PFSK-1 (cell line): ENCODE measurements around the gene TBC1D22A.

Experiments
- FOXP2 ChIP-seq: optimal IDR thresholded peaks from 2 replicates; pipeline ENCODE3; 2011; ENCODE audit warnings: borderline replicate concordance, control low read depth, inconsistent platforms; ENCODE audit not compliant: insufficient read depth; ENCODE audit errors: extremely low read length, extremely low read depth
- POLR2AphosphoS5 ChIP-seq: IDR thresholded peaks from 2 replicates; pipeline ENCODE4 v1.6.1; 2012; ENCODE audit warnings: low read depth, mild to moderate bottlenecking, control low read depth, low read length, moderate library complexity
- SIN3A ChIP-seq: IDR thresholded peaks from 2 replicates; pipeline ENCODE4 v1.6.1; 2012; ENCODE audit warnings: mild to moderate bottlenecking, low read length, moderate library complexity, borderline replicate concordance; ENCODE audit not compliant: insufficient read depth
- TAF1 ChIP-seq: IDR thresholded peaks from 2 replicates; pipeline ENCODE4 v1.6.1; 2012; ENCODE audit warnings: low read length, control low read depth, borderline replicate concordance; ENCODE audit not compliant: insufficient read depth
- TF ChIP-seq, protein P1 (sequence below), 2 experiments: IDR thresholded peaks; 2 replicates each; pipeline versions ENCODE4 v1.6.1 to v1.8.0; 2011 to 2012; ENCODE audit warnings: low read depth in 2 of 2, low read length in 2 of 2, control low read depth in 1 of 2, inconsistent platforms in 1 of 2, mild to moderate bottlenecking in 1 of 2, moderate library complexity in 1 of 2; ENCODE audit not compliant: insufficient read depth in 1 of 2

The TBC1D22A gene

DNA sequence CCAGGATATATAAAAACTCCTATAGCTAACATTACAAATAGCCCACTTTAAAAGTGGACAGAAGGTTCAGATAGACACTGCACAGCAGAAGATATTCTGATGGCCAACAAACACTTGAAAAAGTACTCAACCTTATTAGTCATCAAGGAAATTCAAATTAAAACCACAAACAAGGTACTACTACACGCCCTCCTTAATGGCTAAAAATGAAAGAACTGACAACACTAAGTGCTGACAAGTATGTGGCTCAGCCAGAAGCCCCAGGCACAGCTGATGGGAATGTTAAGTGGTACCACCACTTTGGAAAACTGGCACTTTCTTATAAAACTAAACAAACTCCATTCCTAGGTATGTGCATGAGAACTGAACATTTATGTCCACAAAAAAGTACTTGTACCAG, 320.1 kb downstream of the TBC1D22A start:
- TF ChIP-seq FOXP2 (no peak), TAF1 (no peak), SIN3A (no peak), POLR2AphosphoS5 (no peak)
- TF ChIP-seq, protein P1, sequence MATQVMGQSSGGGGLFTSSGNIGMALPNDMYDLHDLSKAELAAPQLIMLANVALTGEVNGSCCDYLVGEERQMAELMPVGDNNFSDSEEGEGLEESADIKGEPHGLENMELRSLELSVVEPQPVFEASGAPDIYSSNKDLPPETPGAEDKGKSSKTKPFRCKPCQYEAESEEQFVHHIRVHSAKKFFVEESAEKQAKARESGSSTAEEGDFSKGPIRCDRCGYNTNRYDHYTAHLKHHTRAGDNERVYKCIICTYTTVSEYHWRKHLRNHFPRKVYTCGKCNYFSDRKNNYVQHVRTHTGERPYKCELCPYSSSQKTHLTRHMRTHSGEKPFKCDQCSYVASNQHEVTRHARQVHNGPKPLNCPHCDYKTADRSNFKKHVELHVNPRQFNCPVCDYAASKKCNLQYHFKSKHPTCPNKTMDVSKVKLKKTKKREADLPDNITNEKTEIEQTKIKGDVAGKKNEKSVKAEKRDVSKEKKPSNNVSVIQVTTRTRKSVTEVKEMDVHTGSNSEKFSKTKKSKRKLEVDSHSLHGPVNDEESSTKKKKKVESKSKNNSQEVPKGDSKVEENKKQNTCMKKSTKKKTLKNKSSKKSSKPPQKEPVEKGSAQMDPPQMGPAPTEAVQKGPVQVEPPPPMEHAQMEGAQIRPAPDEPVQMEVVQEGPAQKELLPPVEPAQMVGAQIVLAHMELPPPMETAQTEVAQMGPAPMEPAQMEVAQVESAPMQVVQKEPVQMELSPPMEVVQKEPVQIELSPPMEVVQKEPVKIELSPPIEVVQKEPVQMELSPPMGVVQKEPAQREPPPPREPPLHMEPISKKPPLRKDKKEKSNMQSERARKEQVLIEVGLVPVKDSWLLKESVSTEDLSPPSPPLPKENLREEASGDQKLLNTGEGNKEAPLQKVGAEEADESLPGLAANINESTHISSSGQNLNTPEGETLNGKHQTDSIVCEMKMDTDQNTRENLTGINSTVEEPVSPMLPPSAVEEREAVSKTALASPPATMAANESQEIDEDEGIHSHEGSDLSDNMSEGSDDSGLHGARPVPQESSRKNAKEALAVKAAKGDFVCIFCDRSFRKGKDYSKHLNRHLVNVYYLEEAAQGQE (IDR thresholded peaks at IDR 0.05; ENCODE audit: insufficient read depth in 1 of 2, low read depth in 2 of 2, low read length in 2 of 2) = no peak

DNA sequence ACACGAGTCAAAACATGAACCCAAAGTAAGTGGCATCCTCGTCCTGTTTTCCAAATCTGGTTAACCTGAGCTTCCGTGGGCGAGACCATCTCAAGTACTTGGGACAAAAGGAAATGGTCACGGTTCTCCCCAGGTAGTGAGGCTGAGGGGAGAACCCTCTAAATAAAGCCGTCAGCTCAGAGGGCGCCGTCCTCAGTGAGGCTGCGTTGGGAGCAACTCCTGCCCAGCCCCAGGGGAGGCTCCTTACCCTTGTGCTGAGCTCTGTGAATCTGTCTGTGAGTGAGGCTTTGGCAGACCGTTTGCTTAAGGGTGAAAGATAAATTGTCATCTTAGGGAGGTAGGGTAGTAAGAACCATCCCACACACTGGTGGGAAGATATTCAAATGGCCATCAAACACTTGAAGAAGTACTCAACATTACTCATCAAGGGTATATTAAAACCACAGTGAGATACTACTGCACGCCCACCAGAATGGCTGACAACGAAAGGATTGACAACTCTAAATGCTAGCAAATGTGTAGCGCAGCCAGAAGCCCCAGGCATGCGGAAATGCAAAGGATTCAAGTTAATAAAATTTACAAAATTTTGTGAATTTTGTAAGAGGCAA, 321.0 kb downstream of the TBC1D22A start:
- TF ChIP-seq FOXP2 (no peak), SIN3A (no peak), POLR2AphosphoS5 (no peak), TAF1 (no peak)
- TF ChIP-seq, protein P1 (IDR thresholded peaks at IDR 0.05; ENCODE audit: insufficient read depth in 1 of 2, low read depth in 2 of 2, low read length in 2 of 2) = no peak

DNA sequence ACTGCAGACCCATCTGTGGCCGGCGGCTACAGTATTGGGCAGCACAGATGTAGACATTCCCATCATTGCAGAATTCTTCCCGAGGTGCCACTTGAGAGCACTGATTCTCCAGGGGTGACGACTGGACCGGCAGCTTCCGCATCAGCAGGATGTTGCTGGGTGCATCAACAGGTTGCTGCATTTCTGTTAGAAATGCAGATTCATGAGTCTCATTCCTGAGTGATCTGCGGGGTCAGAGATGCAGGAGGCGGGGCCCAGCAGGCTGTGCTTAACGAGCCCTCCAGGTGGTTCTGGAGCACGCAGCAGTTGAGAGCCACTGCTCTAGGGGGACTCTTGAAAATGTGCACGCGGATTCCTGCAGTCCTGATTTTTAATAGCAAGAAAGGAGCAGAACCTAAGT, 321.8 kb downstream of the TBC1D22A start:
- TF ChIP-seq SIN3A (no peak), TAF1 (no peak), FOXP2 (no peak), POLR2AphosphoS5 (no peak)
- TF ChIP-seq, protein P1 (IDR thresholded peaks at IDR 0.05; ENCODE audit: insufficient read depth in 1 of 2, low read depth in 2 of 2, low read length in 2 of 2) = no peak

DNA sequence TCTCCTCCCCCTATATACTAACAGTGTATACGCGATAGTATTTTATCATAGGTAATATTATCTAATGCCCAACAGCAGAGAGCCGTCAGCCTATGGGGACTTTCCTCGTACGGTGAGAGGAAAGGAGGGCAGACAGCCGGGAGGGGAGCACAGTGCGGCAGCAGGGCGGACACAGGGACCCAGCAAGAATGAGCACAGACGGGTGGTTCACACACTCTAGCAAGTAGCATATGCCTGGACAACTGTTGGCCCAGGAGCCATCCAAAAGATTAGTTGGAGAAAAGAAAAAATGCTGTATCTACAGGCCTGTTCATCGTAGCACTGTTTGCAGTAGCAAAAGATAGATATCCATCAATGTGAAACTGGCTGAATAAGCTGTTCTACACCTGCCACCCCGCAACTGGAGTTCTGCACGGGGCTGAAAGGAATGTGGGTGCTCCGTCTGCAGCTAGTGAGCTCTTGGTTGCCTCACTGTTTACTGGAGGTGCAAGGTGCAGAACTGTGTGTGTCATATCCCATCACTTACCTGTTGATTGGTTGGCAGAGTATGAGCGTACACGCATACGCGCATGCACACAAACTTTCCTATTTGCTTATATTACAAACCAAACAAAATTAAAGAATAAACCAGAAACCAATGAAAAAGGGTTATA, 324.3 kb downstream of the TBC1D22A start:
- TF ChIP-seq TAF1 = no peak
- TF ChIP-seq SIN3A = no peak
- no peak for TF ChIP-seq POLR2AphosphoS5
- TF ChIP-seq, protein P1 (IDR thresholded peaks at IDR 0.05; ENCODE audit: insufficient read depth in 1 of 2, low read depth in 2 of 2, low read length in 2 of 2) = no peak
- TF ChIP-seq FOXP2 = no peak
